Measurements from ENCODE around the gene EIF3CL. TPM values are rescaled to one million over a fixed set of nuclear protein-coding genes. Genes with fewer than 3 reads are reported as not detected.
"Not testable (repeated sequence)": the region's sequence is repeated elsewhere in the genome, so short reads cannot be mapped to it uniquely, and the experiment has no call there.

EIF3CL gene
- polyA plus RNA-seq, 4 donors, result 59.4 to 148 (median 111) TPM

- DNase-seq (ENCODE audit: low read depth in 4 of 4, low spot score in 2 of 4), result not testable (repeated sequence)
These were observed 39.1 kb downstream of the EIF3CL start for GRCh38 chr16:28364268-28365173.

GRCh38 chr16:28363408-28363807 is 40.2 kb downstream of the EIF3CL start, which contains the start of gene NPIPB6:
NPIPB6 (minus strand) TSS chr16:28363508; CDS start chr16:28362822, 686 bp downstream.
- DNase-seq (ENCODE audit: low read depth in 4 of 4, low spot score in 2 of 4), result not testable (repeated sequence)

- DNase-seq (ENCODE audit: low read depth in 4 of 4, low spot score in 2 of 4), result not testable (repeated sequence)
These were observed 41.0 kb downstream of the EIF3CL start for GRCh38 chr16:28362600-28362999.

GRCh38 chr16:28338230-28338629 is 65.4 kb downstream of the EIF3CL start:
- DNase-seq (ENCODE audit: low read depth in 4 of 4, low spot score in 2 of 4), result not testable (repeated sequence)

GRCh38 chr16:28336940-28337710 is 66.5 kb downstream of the EIF3CL start:
- DNase-seq (ENCODE audit: low read depth in 4 of 4, low spot score in 2 of 4), result not testable (repeated sequence)

GRCh38 chr16:28335678-28336077 is 68.0 kb downstream of the EIF3CL start:
- not testable (repeated sequence) for DNase-seq (ENCODE audit: low read depth in 4 of 4, low spot score in 2 of 4)

- DNase-seq (ENCODE audit: low read depth in 4 of 4, low spot score in 2 of 4), result not testable (repeated sequence)
These were observed 71.0 kb downstream of the EIF3CL start for GRCh38 chr16:28332632-28333031.

- DNase-seq (ENCODE audit: low read depth in 4 of 4, low spot score in 2 of 4), result not testable (repeated sequence)
These were observed 72.7 kb downstream of the EIF3CL start for GRCh38 chr16:28330981-28331380.

GRCh38 chr16:28330232-28330631 is 73.4 kb downstream of the EIF3CL start:
- not testable (repeated sequence) for DNase-seq (ENCODE audit: low read depth in 4 of 4, low spot score in 2 of 4)

Other genes starting within 250 kb of the EIF3CL start
- gene XPO6, start 191.9 kb downstream of the EIF3CL start, polyA plus RNA-seq (ENCODE audit: insufficient read length in 4 of 4), result 10 to 100 TPM; 72.3 to 91.7 (median 87.6) TPM
- 10 to 100 TPM; 13.4 to 27.3 (median 20.2) TPM for gene SBK1, start 111.3 kb downstream of the EIF3CL start, polyA plus RNA-seq (ENCODE audit: insufficient read length in 4 of 4)
- gene NPIPB6, start 40.3 kb downstream of the EIF3CL start, polyA plus RNA-seq (ENCODE audit: insufficient read length in 4 of 4), result 1 to 10 TPM in 3 of 4 donors, under 1 TPM in 1; 0.99 to 2.7 (median 1.6) TPM
- gene NPIPB7, start 68.5 kb upstream of the EIF3CL start, polyA plus RNA-seq (ENCODE audit: insufficient read length in 4 of 4), result under 1 TPM in 2 of 4 donors, not detected in 2; 0.32 to 0.49 TPM
- gene CLN3, start 88.2 kb upstream of the EIF3CL start, polyA plus RNA-seq (ENCODE audit: insufficient read length in 4 of 4), result 10 to 100 TPM; 29.4 to 41.3 (median 33.8) TPM
- gene APOBR, start 90.8 kb upstream of the EIF3CL start, polyA plus RNA-seq (ENCODE audit: insufficient read length in 4 of 4), result 1 to 10 TPM in 1 of 4 donors, under 1 TPM in 3; 0.45 to 1.1 (median 0.68) TPM
- gene IL27, start 103.0 kb upstream of the EIF3CL start, polyA plus RNA-seq (ENCODE audit: insufficient read length in 4 of 4), result not detected
- gene NUPR1, start 135.1 kb upstream of the EIF3CL start, polyA plus RNA-seq (ENCODE audit: insufficient read length in 4 of 4), result 10 to 100 TPM in 3 of 4 donors, 1 to 10 TPM in 1; 7.9 to 15.9 (median 13.4) TPM
- 10 to 100 TPM; 20.5 to 24.5 (median 22.0) TPM for gene SGF29, start 150.1 kb upstream of the EIF3CL start, polyA plus RNA-seq (ENCODE audit: insufficient read length in 4 of 4)
- gene SULT1A2, start 193.2 kb upstream of the EIF3CL start, polyA plus RNA-seq (ENCODE audit: insufficient read length in 4 of 4), result 1 to 10 TPM; 1.3 to 2.7 (median 1.8) TPM
- 10 to 100 TPM; 21.4 to 28.6 (median 26.4) TPM for gene SULT1A1, start 206.2 kb upstream of the EIF3CL start, polyA plus RNA-seq (ENCODE audit: insufficient read length in 4 of 4)
- gene NPIPB8, start 234.2 kb upstream of the EIF3CL start, polyA plus RNA-seq (ENCODE audit: insufficient read length in 4 of 4), result 1 to 10 TPM in 2 of 4 donors, under 1 TPM in 1, not detected in 1; 0.65 to 3.8 (median 1.1) TPM